ENCODE results near the gene EFHC2.

Gene EFHC2, protein sequence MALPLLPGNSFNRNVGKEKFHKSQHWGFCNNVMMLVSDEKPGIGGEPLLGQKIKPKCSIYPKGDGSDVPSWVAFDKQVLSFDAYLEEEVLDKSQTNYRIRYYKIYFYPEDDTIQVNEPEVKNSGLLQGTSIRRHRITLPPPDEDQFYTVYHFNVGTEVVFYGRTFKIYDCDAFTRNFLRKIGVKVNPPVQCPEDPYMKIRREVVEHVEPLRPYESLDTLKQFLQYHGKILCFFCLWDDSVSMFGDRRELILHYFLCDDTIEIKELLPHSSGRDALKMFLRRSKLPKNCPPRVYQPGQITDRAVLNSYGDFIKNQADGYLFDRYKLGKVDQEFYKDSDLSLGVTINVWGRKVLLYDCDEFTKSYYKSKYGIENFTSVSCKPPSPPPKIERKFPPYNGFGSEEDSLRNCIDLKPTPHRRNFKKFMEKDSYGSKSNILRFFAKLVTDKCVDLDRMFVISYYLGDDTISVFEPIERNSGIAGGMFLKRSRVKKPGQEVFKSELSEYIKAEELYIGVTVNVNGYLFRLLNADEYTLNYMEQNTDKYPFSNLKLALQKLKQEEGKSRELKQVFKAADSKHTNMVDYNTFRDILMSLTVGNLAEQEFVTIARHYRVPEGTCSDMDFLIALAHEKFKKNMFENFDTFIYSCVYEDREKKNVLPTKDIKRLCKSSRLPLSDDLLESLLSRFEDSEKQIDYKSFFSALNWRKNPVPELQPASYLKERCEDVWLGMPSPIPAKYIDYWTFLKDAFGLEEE

DNA sequence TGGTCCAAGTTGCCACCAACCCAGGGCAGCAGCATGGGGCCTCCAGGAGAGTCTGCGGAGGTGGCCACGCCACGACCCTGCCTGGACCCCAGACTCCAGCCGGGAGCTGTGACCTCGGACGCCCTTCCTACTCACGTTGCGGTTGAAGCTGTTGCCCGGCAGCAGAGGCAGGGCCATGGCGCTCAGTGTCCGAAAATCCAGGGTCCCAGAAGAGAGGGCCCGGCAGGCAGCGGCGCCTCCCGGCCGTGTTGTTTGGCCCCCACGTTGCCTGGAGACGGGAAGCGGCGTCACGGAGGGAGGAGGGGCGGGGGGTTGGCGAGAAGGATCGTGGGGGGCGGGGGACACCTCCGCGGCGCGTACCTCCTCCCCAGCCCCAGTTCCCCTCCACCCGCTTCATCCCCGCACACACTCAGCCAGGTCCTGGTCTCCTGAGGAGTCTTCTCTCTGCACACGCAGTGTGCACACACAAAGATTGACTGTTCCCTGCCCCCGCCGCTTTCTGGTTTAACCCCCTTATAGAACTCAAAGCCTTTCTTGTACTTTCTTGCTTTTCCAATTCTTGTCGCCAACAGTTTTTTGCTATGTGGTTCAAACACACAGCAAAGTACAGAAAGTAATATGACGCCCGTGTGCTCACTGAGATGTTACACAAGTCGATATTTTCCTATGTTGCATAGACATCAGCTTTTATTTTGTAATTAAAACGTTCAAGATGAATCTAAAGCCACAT, at the start of gene EFHC2:
EFHC2 (minus strand) TSS at position 261 of the 730 bp plus-strand sequence; CDS start at position 177, 84 bp downstream.
- Histone ChIP-seq H3K9ac (ENCODE audit: insufficient read length, low read depth) (peak within 1 kb of the TSS; percentile 74), H3K4me3 (ENCODE audit: insufficient read length, low read depth) (peak within 1 kb of the TSS; percentile 57), H3K36me3 (ENCODE audit: insufficient read depth, insufficient read length, low read length) (no peaks in the 10 kb centered on the region), H3K4me1 (ENCODE audit: insufficient read depth, insufficient read length) (no peaks in the 10 kb centered on the region), H3K9me3 (ENCODE audit: insufficient read depth, low read length) (no peaks in the 10 kb centered on the region), H3K27me3 (ENCODE audit: insufficient read depth, insufficient read length) (no peaks in the 10 kb centered on the region)
- no peak for TF ChIP-seq ZNF274 (IDR thresholded peaks at IDR 0.05; ENCODE audit: low read depth, low read length)
- no peak for TF ChIP-seq YY1 (IDR thresholded peaks at IDR 0.05; ENCODE audit: insufficient read depth, insufficient read length)
- TF ChIP-seq SUZ12 (IDR thresholded peaks at IDR 0.05; ENCODE audit: extremely low read depth, insufficient read depth, insufficient read length), result no peak
- DNase-seq (ENCODE audit: low read depth, low spot score), result no peak

DNA sequence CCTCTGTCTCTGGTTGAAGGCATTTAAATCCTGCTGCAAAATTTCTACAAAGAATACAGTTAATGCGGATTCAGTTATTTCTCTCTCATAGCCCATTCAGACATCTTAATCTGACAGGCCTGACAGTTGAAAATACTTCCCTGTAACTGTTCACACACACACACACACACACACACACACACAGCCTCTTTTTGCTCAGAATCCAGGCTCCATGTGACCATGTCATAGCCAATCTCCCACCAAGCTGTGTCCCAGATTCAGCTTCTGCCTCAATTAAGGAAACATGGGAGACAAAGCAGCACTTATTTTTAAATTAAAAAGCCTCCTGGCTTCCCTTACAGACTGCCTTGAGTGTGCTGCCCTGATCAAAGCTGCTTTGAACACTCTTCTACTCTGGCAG, 49.3 kb upstream of the EFHC2 start:
- TF ChIP-seq SUZ12 (IDR thresholded peaks at IDR 0.05; ENCODE audit: extremely low read depth, insufficient read depth, insufficient read length) (no peak), ZNF274 (IDR thresholded peaks at IDR 0.05; ENCODE audit: low read depth, low read length) (no peak), YY1 (IDR thresholded peaks at IDR 0.05; ENCODE audit: insufficient read depth, insufficient read length) (no peak)
- H3K4me1 ChIP-seq (ENCODE audit: insufficient read depth, insufficient read length), result no peaks in the 10 kb centered on the region
- no peaks in the 10 kb centered on the region for H3K27me3 ChIP-seq (ENCODE audit: insufficient read depth, insufficient read length)
- no peak overlapping the region for H3K9ac ChIP-seq (ENCODE audit: insufficient read length, low read depth)
- H3K9me3 ChIP-seq (ENCODE audit: insufficient read depth, low read length), result no peaks in the 10 kb centered on the region
- no peak overlapping the region for H3K4me3 ChIP-seq (ENCODE audit: insufficient read length, low read depth)
- no peak for DNase-seq (ENCODE audit: low read depth, low spot score)
- H3K36me3 ChIP-seq (ENCODE audit: insufficient read depth, insufficient read length, low read length), result no peaks in the 10 kb centered on the region

DNA sequence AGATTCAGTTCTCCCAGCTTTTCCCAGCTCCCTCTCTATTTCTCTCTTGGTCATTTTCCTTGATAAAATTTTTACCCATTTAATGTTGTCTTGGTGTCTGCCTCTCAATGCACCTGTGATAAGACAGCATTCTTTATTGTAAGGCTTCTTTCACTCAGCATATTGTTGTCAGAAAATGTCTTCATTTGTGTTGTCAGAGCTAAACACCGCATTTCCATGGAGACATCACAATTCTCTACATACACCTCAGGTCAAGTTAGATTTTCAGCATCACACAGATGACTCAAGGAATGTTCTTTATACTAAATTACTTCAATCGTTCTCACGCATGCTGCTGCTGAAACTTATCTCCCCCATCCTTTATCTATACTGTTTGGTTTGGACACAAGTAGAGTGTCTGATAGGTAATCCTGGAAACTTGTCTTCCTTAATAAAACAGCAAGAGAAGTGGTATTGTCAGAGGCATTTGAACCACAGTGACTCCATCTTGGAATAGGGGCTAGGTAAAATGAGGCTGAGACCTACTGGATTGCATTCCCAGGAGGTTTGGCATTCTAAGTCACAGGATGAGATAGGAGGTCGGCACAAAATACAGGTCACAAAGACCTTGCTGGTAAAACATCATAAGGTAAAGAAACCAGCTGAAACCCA, 41.3 kb upstream of the EFHC2 start:
- Histone ChIP-seq H3K9ac (ENCODE audit: insufficient read length, low read depth) (no peak overlapping the region), H3K4me3 (ENCODE audit: insufficient read length, low read depth) (no peak overlapping the region), H3K4me1 (ENCODE audit: insufficient read depth, insufficient read length) (no peaks in the 10 kb centered on the region), H3K9me3 (ENCODE audit: insufficient read depth, low read length) (no peaks in the 10 kb centered on the region), H3K36me3 (ENCODE audit: insufficient read depth, insufficient read length, low read length) (no peaks in the 10 kb centered on the region), H3K27me3 (ENCODE audit: insufficient read depth, insufficient read length) (no peaks in the 10 kb centered on the region)
- no peak for DNase-seq (ENCODE audit: low read depth, low spot score)
- TF ChIP-seq SUZ12 (IDR thresholded peaks at IDR 0.05; ENCODE audit: extremely low read depth, insufficient read depth, insufficient read length) (no peak), ZNF274 (IDR thresholded peaks at IDR 0.05; ENCODE audit: low read depth, low read length) (no peak), YY1 (IDR thresholded peaks at IDR 0.05; ENCODE audit: insufficient read depth, insufficient read length) (no peak)

DNA sequence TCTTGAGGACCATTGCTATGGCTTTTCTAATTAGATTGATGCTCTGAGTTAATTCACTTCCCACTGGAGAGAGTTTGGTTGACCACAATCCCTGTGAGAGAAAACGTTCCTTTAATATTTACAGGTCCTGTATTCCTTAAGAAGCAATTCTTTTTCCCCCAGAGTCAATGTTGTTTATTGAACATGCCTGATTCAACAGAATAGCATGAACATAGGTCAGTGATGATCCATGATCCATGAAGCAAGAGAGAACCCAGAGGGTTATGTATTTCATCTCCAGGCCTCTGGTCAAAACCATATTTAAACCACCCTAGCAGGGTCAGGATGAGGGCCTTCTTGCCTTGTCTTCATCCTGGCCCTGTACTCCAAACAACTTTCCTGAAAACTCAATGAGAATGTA, 39.4 kb upstream of the EFHC2 start:
- Histone ChIP-seq H3K9me3 (ENCODE audit: insufficient read depth, low read length) (no peaks in the 10 kb centered on the region), H3K9ac (ENCODE audit: insufficient read length, low read depth) (no peak overlapping the region), H3K4me1 (ENCODE audit: insufficient read depth, insufficient read length) (no peaks in the 10 kb centered on the region), H3K36me3 (ENCODE audit: insufficient read depth, insufficient read length, low read length) (no peaks in the 10 kb centered on the region), H3K27me3 (ENCODE audit: insufficient read depth, insufficient read length) (no peaks in the 10 kb centered on the region), H3K4me3 (ENCODE audit: insufficient read length, low read depth) (no peak overlapping the region)
- TF ChIP-seq SUZ12 (IDR thresholded peaks at IDR 0.05; ENCODE audit: extremely low read depth, insufficient read depth, insufficient read length) (no peak), ZNF274 (IDR thresholded peaks at IDR 0.05; ENCODE audit: low read depth, low read length) (no peak), YY1 (IDR thresholded peaks at IDR 0.05; ENCODE audit: insufficient read depth, insufficient read length) (no peak)
- no peak for DNase-seq (ENCODE audit: low read depth, low spot score)

DNA sequence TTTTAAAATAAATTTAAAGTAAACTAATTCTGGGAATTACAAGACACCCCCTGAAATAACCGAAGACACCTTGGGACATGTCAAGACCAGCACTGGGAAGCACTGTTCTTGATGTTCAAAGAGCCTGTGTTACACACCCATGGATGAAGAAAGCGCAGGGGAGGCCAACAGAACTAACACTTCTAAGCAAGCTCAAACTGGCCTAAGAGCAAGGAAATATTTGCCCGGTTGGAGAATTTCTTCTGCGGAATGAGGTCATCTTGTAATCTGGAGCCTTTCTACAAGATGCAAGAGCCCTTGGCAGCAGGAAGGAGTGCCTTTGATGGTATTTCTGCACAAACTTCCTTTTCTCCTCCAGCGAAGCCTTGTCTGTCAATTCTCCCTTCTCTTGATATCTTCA, 9.3 kb upstream of the EFHC2 start:
- no peaks in the 10 kb centered on the region for H3K9me3 ChIP-seq (ENCODE audit: insufficient read depth, low read length)
- no peak overlapping the region for H3K4me3 ChIP-seq (ENCODE audit: insufficient read length, low read depth)
- H3K36me3 ChIP-seq (ENCODE audit: insufficient read depth, insufficient read length, low read length), result no peaks in the 10 kb centered on the region
- no peaks in the 10 kb centered on the region for H3K27me3 ChIP-seq (ENCODE audit: insufficient read depth, insufficient read length)
- no peaks in the 10 kb centered on the region for H3K4me1 ChIP-seq (ENCODE audit: insufficient read depth, insufficient read length)
- no peak for DNase-seq (ENCODE audit: low read depth, low spot score)
- H3K9ac ChIP-seq (ENCODE audit: insufficient read length, low read depth), result no peak overlapping the region
- no peak for TF ChIP-seq ZNF274 (IDR thresholded peaks at IDR 0.05; ENCODE audit: low read depth, low read length)
- TF ChIP-seq YY1 (IDR thresholded peaks at IDR 0.05; ENCODE audit: insufficient read depth, insufficient read length), result no peak
- TF ChIP-seq SUZ12 (IDR thresholded peaks at IDR 0.05; ENCODE audit: extremely low read depth, insufficient read depth, insufficient read length), result no peak

DNA sequence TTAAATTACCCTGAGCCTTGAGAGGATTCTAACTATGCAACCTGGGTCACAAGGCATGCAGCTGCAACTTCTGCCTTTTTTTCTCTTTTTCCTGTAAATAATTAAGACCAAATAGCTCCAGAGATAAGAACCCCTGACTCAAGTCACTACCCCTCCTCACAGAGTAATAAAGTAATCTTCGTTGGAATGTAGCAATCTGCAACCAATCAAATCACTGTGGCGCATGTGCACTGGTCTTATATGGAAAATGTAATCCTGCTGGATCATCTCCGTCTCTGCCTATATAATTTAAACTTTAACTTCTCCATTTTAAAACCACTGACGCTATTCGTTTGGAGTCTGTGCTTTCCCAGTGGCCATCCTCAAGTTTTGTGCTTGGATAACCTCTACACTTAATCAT, 6.1 kb upstream of the EFHC2 start:
- Histone ChIP-seq H3K36me3 (ENCODE audit: insufficient read depth, insufficient read length, low read length) (no peaks in the 10 kb centered on the region), H3K9ac (ENCODE audit: insufficient read length, low read depth) (no peak overlapping the region), H3K4me3 (ENCODE audit: insufficient read length, low read depth) (no peak overlapping the region), H3K9me3 (ENCODE audit: insufficient read depth, low read length) (no peaks in the 10 kb centered on the region), H3K27me3 (ENCODE audit: insufficient read depth, insufficient read length) (no peaks in the 10 kb centered on the region), H3K4me1 (ENCODE audit: insufficient read depth, insufficient read length) (no peaks in the 10 kb centered on the region)
- TF ChIP-seq YY1 (IDR thresholded peaks at IDR 0.05; ENCODE audit: insufficient read depth, insufficient read length) (no peak), SUZ12 (IDR thresholded peaks at IDR 0.05; ENCODE audit: extremely low read depth, insufficient read depth, insufficient read length) (no peak), ZNF274 (IDR thresholded peaks at IDR 0.05; ENCODE audit: low read depth, low read length) (no peak)
- DNase-seq (ENCODE audit: low read depth, low spot score), result no peak
